Measurements from ENCODE around the gene ABCC4. TPM values are rescaled to one million over a fixed set of nuclear protein-coding genes. Genes with fewer than 3 reads are reported as not detected.

Gene ABCC4
- total and polyA plus RNA-seq, 2 of the 13 experiments (the other 11 are each of a cell fraction or from before 2014, with no cell fraction given): 4.2 to 11.3 TPM

GRCh38 chr13:95304453-95304852 is 3.2 kb upstream of the ABCC4 start (continued):
- TF ChIP-seq ZBED4 (CRISPR knock-in tag; IDR thresholded peaks at IDR 0.05; ENCODE audit: borderline replicate concordance): no peak
- no peak for TF ChIP-seq ZNF660 (CRISPR knock-in tag; IDR thresholded peaks at IDR 0.05; ENCODE audit: borderline replicate concordance, low read depth)
- no peak for TF ChIP-seq ZBTB1 (CRISPR knock-in tag; IDR thresholded peaks at IDR 0.05; ENCODE audit: borderline replicate concordance)

- H3K36me3 ChIP-seq (replicated peaks in 1 of 2; ENCODE audit: control insufficient read depth in 1 of 2, insufficient read depth in 2 of 2, low read length in 2 of 2): no peaks in the 10 kb centered on the region
- ATAC-seq (no peak), FAIRE-seq (no peak), DNase-seq (ENCODE audit: low spot score) (no peak)
- peaks cover 0 to 3% of the 10 kb centered on the region in 2 experiments; a peak in 1 of 5 replicates for H3K27me3 ChIP-seq (ENCODE audit: control insufficient read depth in 1 of 2, insufficient read depth in 2 of 2, low read length in 2 of 2)
- WGBS (ENCODE audit: low lambda C conversion rate): 82% methylated on average over 13 of the region's 13 CpGs
- no peaks in the 10 kb centered on the region for H4K20me1 ChIP-seq (ENCODE audit: insufficient read depth, low read length)
- peaks cover 4% of the 10 kb centered on the region for H3K79me2 ChIP-seq (ENCODE audit: insufficient read depth, low read length)
- no peak overlapping the region for H3K27ac ChIP-seq (ENCODE audit: extremely low read length, insufficient read depth, low read length)
- ChIA-PET POLR2A (no interaction called here), CTCF (ENCODE audit: low intra/inter-chr PET ratio, low total read pairs) (interaction anchor here (1.1 kb wide), 1 partner anchor 113 kb away, joined by 3 read pairs; no protein-coding TSS in a partner anchor)
- H3K9ac ChIP-seq (ENCODE audit: insufficient read depth, low read depth, low read length): no peak overlapping the region
- peak overlapping the region; percentile 96 for H3K4me2 ChIP-seq (ENCODE audit: low read depth, low read length)
- in situ Hi-C loops (cut with HindIII; ENCODE audit: extremely low pct_ligation_motif_present, low pct_unique_long_range_greater_than_20kb) (no loop called here), intact Hi-C loops (cut with micrococcal nuclease; ENCODE audit: unreplicated experiment) (no loop called here)
- TF ChIP-seq MTA1 (CRISPR knock-in tag; IDR thresholded peaks at IDR 0.05; ENCODE audit: borderline replicate concordance) (0 out of 2 replicates have a peak, but pooled peaks have one; percentile 7), ZBTB38 (CRISPR knock-in tag; IDR thresholded peaks at IDR 0.05) (0 out of 2 replicates have a peak, but pooled peaks have one; percentile 4), ZIK1 (CRISPR knock-in tag; IDR thresholded peaks at IDR 0.05; ENCODE audit: borderline replicate concordance, low read depth) (no peak), ZNF430 (CRISPR knock-in tag; IDR thresholded peaks at IDR 0.05) (no peak), PRPF4 (IDR thresholded peaks at IDR 0.05; ENCODE audit: low read depth, low read length, poor library complexity, severe bottlenecking) (peak; percentile 68), SNAPC4 (CRISPR knock-in tag; IDR thresholded peaks at IDR 0.05) (no peak)
- H2AFZ ChIP-seq (ENCODE audit: low read length): peak overlapping the region; percentile 40
- H3K4me1 ChIP-seq (ENCODE audit: insufficient read depth, low read length): peaks cover 38% of the 10 kb centered on the region
- no TSS peak for BruUV-seq (replicated peaks)
- peak overlapping the region in 1 of 3 experiments; percentile 84; a peak in 1 of 6 replicates for H3K4me3 ChIP-seq (replicated peaks in 1 of 3; ENCODE audit: insufficient read depth in 1 of 3, low read depth in 2 of 3, low read length in 3 of 3)
- no peaks in the 10 kb centered on the region for H3K9me3 ChIP-seq (ENCODE audit: low read length)
These were observed 730 bp upstream of the ABCC4 start for GRCh38 chr13:95301968-95302393.

All from HepG2 (cell line).